B cell (primary cell): ENCODE results near the gene FBXO2. TPM values are rescaled to one million over a fixed set of nuclear protein-coding genes. Genes with fewer than 3 reads are reported as not detected.

ENCODE experiments used
- ATAC-seq: fragments of 200-7000 bp; cut with Tn5 transposase; one replicate; pipeline ENCODE4 v1.10.0; 2021; ENCODE audit warnings: low read depth, mild to moderate bottlenecking, moderate number of reproducible peaks, moderate library complexity
- CTCF ChIA-PET: fragments of 350-600 bp; sonication (Branson Sonifier 250); formaldehyde crosslinking; loops from one replicate; lab custom pipeline; 2021; ENCODE audit warnings: antibody characterized with exemption, inconsistent platforms; lab: Charles Lee
- POLR2A ChIA-PET: fragments of 350-600 bp; sonication (Branson Sonifier 250); formaldehyde crosslinking; loops from one replicate; lab custom pipeline; 2021; ENCODE audit warnings: antibody characterized with exemption; lab: Charles Lee
- DNase-seq: peaks from one replicate; pipeline ENCODE4 v3.0.0; 2013
- H2AFZ ChIP-seq: 2 replicates; pipeline ENCODE4 v1.6.1; 2012; ENCODE audit warnings: mild to moderate bottlenecking, low read depth, low read length; ENCODE audit not compliant: insufficient read depth, poor library complexity, severe bottlenecking
- H3K27ac ChIP-seq, 2 donors: 1 replicate in 1 of 2; 2 replicates in 1 of 2; pipeline ENCODE4 v1.5.1; 2012 to 2013; ENCODE audit warnings: low read length in 2 of 2, mild to moderate bottlenecking in 2 of 2, moderate library complexity in 1 of 2
- H3K27me3 ChIP-seq, 4 experiments: fragments of 200-600 bp in 1 of 4; sonication (generic) in 1 of 4; replicated peaks in 1 of 4; 1 replicate in 2 of 4; 2 replicates in 2 of 4; pipeline versions ENCODE4 v1.6.1 to v1.7.0; 2013 to 2016; ENCODE audit warnings: low read length in 3 of 4, mild to moderate bottlenecking in 2 of 4, mixed read lengths in 1 of 4, moderate library complexity in 1 of 4; ENCODE audit not compliant: insufficient read depth in 4 of 4, control insufficient read depth in 3 of 4; ENCODE audit errors: control extremely low read depth in 1 of 4
- H3K36me3 ChIP-seq, 2 experiments: replicated peaks in 1 of 2; 1 replicate in 1 of 2; 2 replicates in 1 of 2; pipeline versions ENCODE4 v1.6.1 to v1.7.1; 2013; ENCODE audit warnings: low read length in 1 of 2; ENCODE audit not compliant: insufficient read depth in 2 of 2, control insufficient read depth in 1 of 2; ENCODE audit errors: control extremely low read depth in 1 of 2, extremely low read depth in 1 of 2
- H3K4me1 ChIP-seq, 2 donors: fragments of 200-600 bp in 1 of 2; sonication (generic) in 1 of 2; 1 replicate in 1 of 2; 2 replicates in 1 of 2; pipeline versions ENCODE4 v1.5.1 to v1.6.1; 2013 to 2017; ENCODE audit warnings: low read length in 2 of 2; ENCODE audit not compliant: control insufficient read depth in 2 of 2, insufficient read depth in 2 of 2
- H3K4me2 ChIP-seq: replicated peaks from 2 replicates; pipeline ENCODE3; 2012; ENCODE audit warnings: mild to moderate bottlenecking, low read depth, low read length; ENCODE audit not compliant: poor library complexity, severe bottlenecking
- H3K4me3 ChIP-seq, 5 experiments: fragments of 200-600 bp in 1 of 5; sonication (generic) in 1 of 5; 1 replicate in 3 of 5; 2 replicates in 2 of 5; pipeline versions ENCODE4 v1.5.1 to v1.7.0; 2011 to 2016; ENCODE audit warnings: low read length in 4 of 5, mild to moderate bottlenecking in 4 of 5, low read depth in 2 of 5, control low read depth in 1 of 5, moderate library complexity in 1 of 5; ENCODE audit not compliant: insufficient read depth in 1 of 5; ENCODE audit errors: control extremely low read depth in 1 of 5, extremely low read depth in 1 of 5
- H3K79me2 ChIP-seq: fragments of 200-600 bp; sonication (generic); one replicate; pipeline ENCODE4 v1.6.0; 2016; ENCODE audit warnings: low read length; ENCODE audit not compliant: control insufficient read depth, insufficient read depth
- H3K9ac ChIP-seq: fragments of 200-600 bp; sonication (generic); 2 replicates; pipeline ENCODE4 v1.6.1; 2017; ENCODE audit warnings: mild to moderate bottlenecking, low read length, moderate library complexity
- H3K9me3 ChIP-seq, 3 donors: one replicate each; pipeline versions ENCODE4 v1.6.1 to v1.7.1; 2013; ENCODE audit warnings: low read length in 2 of 3; ENCODE audit not compliant: control insufficient read depth in 2 of 3, insufficient read depth in 1 of 3; ENCODE audit errors: control extremely low read depth in 1 of 3
- H4K20me1 ChIP-seq: 2 replicates; pipeline ENCODE4 v1.6.0; 2012; ENCODE audit warnings: mild to moderate bottlenecking, low read length; ENCODE audit not compliant: insufficient read depth, control insufficient read depth, poor library complexity, severe bottlenecking
- H3K27ac Mint-ChIP-seq: one replicate; pipeline ENCODE4 v1.8.0; 2021; ENCODE audit warnings: mixed read lengths
- H3K27me3 Mint-ChIP-seq: one replicate; pipeline ENCODE4 v1.8.0; 2021; ENCODE audit warnings: mixed read lengths
- H3K4me1 Mint-ChIP-seq: one replicate; pipeline ENCODE4 v1.8.0; 2021; ENCODE audit warnings: mixed read lengths
- H3K4me3 Mint-ChIP-seq: one replicate; pipeline ENCODE4 v1.8.0; 2021; ENCODE audit warnings: mixed read lengths
- H3K9me3 Mint-ChIP-seq: one replicate; pipeline ENCODE4 v1.8.0; 2022; ENCODE audit warnings: mixed read lengths; ENCODE audit not compliant: insufficient read depth
- EZH2 ChIP-seq: IDR thresholded peaks from 2 replicates; pipeline ENCODE4 v1.6.1; 2012; ENCODE audit warnings: borderline replicate concordance, low read depth, mild to moderate bottlenecking, moderate library complexity, low read length; ENCODE audit not compliant: insufficient read depth, poor library complexity, severe bottlenecking
- WGBS: methylation state at CpG from one replicate; pipeline ENCODE4 v1.1.5; 2013; ENCODE audit warnings: missing lambda C conversion rate; ENCODE audit not compliant: insufficient coverage; 5-methylcytosine and 5-hydroxymethylcytosine counted together
- intact Hi-C: fragments of 100-400 bp; cut with micrococcal nuclease; formaldehyde crosslinking; loops from one replicate; pipeline ENCODE4 v1.10.0; 2022
- polyA plus RNA-seq: library from polyadenylated mRNA; depleted of rRNA; stranded (reverse); fragments of >200 nt; gene quantifications from 2 replicates; pipeline ENCODE4 v1.2.3, GENCODE V29; 2012
- total RNA-seq, 2 donors: library from RNA; stranded (reverse); fragments of 120-200 nt in 1 of 2; gene quantifications; 1 replicate in 1 of 2; 2 replicates in 1 of 2; pipeline versions ENCODE4 v1.2.3 to v1.2.4, GENCODE V29; 2013 to 2022
- TF ChIP-seq, protein P1 (sequence below): fragments of 200-600 bp; IDR thresholded peaks from one replicate; pipeline ENCODE4 v1.8.0; 2022; ENCODE audit warnings: antibody characterized with exemption, mild to moderate bottlenecking

FBXO2 gene
- total and polyA plus RNA-seq, 2 donors (not counting 1 experiment from before 2014, with no cell fraction given): 9.6 TPM

DNA sequence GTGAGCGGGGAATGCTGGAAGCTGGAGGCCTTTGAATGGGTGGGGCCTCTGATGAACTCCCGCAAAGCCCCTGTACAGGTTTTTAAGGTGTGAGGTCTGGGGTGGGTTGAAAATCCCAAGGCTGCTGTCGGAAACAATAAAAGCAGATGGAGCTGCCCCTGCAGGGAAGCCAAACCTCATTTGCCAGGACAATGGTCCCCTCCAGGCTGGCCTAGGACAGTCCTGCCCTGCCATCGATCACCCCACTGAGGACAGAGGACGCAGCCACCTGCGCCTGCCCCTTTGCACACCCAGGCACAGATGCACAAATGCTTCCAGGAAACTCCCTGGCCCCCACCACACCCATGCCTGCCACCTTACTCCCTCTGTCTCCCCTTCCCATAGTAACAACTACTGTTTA lies 41.6 kb upstream of the FBXO2 start:
- intact Hi-C loops: no loop called here
- POLR2A ChIA-PET: no interaction called here
- DNase-seq: no peak
- peaks cover 0 to 33% (median 12%) of the 10 kb centered on the region in 4 experiments for H3K27me3 ChIP-seq
- WGBS: 92% methylated on average over 6 of the region's 6 CpGs
- no peak overlapping the region for H2AFZ ChIP-seq
- H3K4me1 Mint-ChIP-seq: peaks cover 14% of the 10 kb centered on the region
- no peak overlapping the region for H3K9ac ChIP-seq
- H3K27me3 Mint-ChIP-seq: peaks cover 36% of the 10 kb centered on the region
- H3K4me3 Mint-ChIP-seq: no peak overlapping the region
- H3K4me1 ChIP-seq: peaks cover 14 to 19% of the 10 kb centered on the region in 2 donors
- no peaks in the 10 kb centered on the region for H3K79me2 ChIP-seq
- no peaks in the 10 kb centered on the region for H3K9me3 ChIP-seq
- H3K9me3 Mint-ChIP-seq: no peaks in the 10 kb centered on the region
- no peaks in the 10 kb centered on the region for H3K36me3 ChIP-seq
- no peaks in the 10 kb centered on the region for H4K20me1 ChIP-seq
- H3K27ac ChIP-seq: no peak overlapping the region
- ATAC-seq: no peak
- no peak overlapping the region for H3K27ac Mint-ChIP-seq
- H3K4me3 ChIP-seq: no peak overlapping the region
- CTCF ChIA-PET: no interaction called here
- TF ChIP-seq, protein P1, sequence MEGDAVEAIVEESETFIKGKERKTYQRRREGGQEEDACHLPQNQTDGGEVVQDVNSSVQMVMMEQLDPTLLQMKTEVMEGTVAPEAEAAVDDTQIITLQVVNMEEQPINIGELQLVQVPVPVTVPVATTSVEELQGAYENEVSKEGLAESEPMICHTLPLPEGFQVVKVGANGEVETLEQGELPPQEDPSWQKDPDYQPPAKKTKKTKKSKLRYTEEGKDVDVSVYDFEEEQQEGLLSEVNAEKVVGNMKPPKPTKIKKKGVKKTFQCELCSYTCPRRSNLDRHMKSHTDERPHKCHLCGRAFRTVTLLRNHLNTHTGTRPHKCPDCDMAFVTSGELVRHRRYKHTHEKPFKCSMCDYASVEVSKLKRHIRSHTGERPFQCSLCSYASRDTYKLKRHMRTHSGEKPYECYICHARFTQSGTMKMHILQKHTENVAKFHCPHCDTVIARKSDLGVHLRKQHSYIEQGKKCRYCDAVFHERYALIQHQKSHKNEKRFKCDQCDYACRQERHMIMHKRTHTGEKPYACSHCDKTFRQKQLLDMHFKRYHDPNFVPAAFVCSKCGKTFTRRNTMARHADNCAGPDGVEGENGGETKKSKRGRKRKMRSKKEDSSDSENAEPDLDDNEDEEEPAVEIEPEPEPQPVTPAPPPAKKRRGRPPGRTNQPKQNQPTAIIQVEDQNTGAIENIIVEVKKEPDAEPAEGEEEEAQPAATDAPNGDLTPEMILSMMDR: no peak
- TF ChIP-seq EZH2: no peak
- no peak overlapping the region for H3K4me2 ChIP-seq

DNA sequence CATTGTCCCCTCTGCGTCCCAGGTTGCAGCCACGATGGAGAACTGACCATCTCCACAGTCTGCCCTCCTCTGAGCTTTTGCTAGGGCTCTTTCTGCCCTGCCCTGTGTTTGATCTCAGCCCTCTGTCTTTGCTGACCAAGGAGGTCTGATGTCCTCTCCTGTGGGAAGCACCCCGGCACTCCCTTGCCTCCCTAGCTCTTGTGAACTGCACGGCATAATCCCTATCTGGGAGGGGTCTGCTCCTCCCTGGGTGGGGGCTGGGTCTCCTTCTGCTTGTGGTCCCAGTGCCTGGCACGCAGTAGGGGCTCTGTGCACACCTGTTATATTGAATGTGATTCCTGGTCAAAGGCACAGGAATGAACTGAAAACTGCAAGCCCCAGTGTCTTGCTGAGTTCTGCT lies 39.7 kb upstream of the FBXO2 start:
- ChIA-PET POLR2A (interaction anchor here (0.6 to 1.4 kb wide), 2 partner anchors 26 to 430 kb away, joined by 3 to 6 read pairs; no protein-coding TSS in a partner anchor), CTCF (interaction anchor here (1.7 kb wide), 1 partner anchor 17 kb away, joined by 4 read pairs; no protein-coding TSS in a partner anchor)
- H3K4me3 ChIP-seq: no peak overlapping the region
- Mint-ChIP-seq H3K27me3 (peaks cover 46% of the 10 kb centered on the region), H3K4me3 (peak overlapping the region; percentile 56), H3K9me3 (no peaks in the 10 kb centered on the region), H3K4me1 (peaks cover 24% of the 10 kb centered on the region), H3K27ac (no peak overlapping the region)
- H3K4me1 ChIP-seq: peaks cover 24 to 26% of the 10 kb centered on the region in 2 donors
- no peaks in the 10 kb centered on the region for H3K9me3 ChIP-seq
- H4K20me1 ChIP-seq: no peaks in the 10 kb centered on the region
- intact Hi-C loops: no loop called here
- H3K79me2 ChIP-seq: no peaks in the 10 kb centered on the region
- H2AFZ ChIP-seq: no peak overlapping the region
- DNase-seq (no peak), ATAC-seq (no peak)
- no peaks in the 10 kb centered on the region for H3K36me3 ChIP-seq
- H3K27me3 ChIP-seq: peaks cover 0 to 42% (median 21%) of the 10 kb centered on the region in 4 experiments
- H3K9ac ChIP-seq: no peak overlapping the region
- H3K27ac ChIP-seq: no peak overlapping the region
- 76% methylated on average over 4 of the region's 5 CpGs for WGBS
- H3K4me2 ChIP-seq: no peak overlapping the region
- no peak for TF ChIP-seq EZH2
- TF ChIP-seq, protein P1: no peak
